HepG2 (cell line): ENCODE results near the gene SERPINB1.

Experiments used
- MED1 ChIP-seq: sonication (generic); formaldehyde crosslinking; IDR thresholded peaks from 2 replicates; pipeline ENCODE4 v1.4.0; 2020; ENCODE audit warnings: missing genetic modification reagents
- MIER3 ChIP-seq: IDR thresholded peaks from 2 replicates; pipeline ENCODE4 v1.6.1; 2016; ENCODE audit warnings: missing compliant biosample characterization, borderline replicate concordance
- ZBTB25 ChIP-seq: IDR thresholded peaks from 2 replicates; pipeline ENCODE4 v1.6.1; 2018; ENCODE audit warnings: missing genetic modification reagents

GRCh38 chr6:2797564-2798031, 44.1 kb downstream of the SERPINB1 start:
- TF ChIP-seq MED1 (CRISPR knock-in tag) (no peak), MIER3 (CRISPR knock-in tag) (no peak), ZBTB25 (CRISPR knock-in tag) (no peak)
